ENCODE results near the gene STYK1.
A peak's percentile ranks its signal among the peaks of the same experiment; 100 is the strongest.

Gene STYK1

GRCh38 chr12:10673659-10674384, at the start of gene STYK1:
Gene STYK1, minus strand, starts transcription at chr12:10674052. Its CDS starts 39,434 bp downstream, at chr12:10634618.
- peak; percentile 72 for DNase-seq (ENCODE audit: low spot score)

- DNase-seq (ENCODE audit: low spot score): peak; percentile 42
Measured at GRCh38 chr12:10722905-10723746, 49.3 kb upstream of the STYK1 start, which contains the start of gene YBX3. Gene YBX3, minus strand, starts transcription at chr12:10723323. Its CDS starts 212 bp downstream, at chr12:10723111.

- peak; percentile 44 for DNase-seq (ENCODE audit: low spot score)
Measured at GRCh38 chr12:10722502-10722904, 48.7 kb upstream of the STYK1 start.

- peak; percentile 67 for DNase-seq (ENCODE audit: low spot score)
Measured at GRCh38 chr12:10721651-10722501, 48.0 kb upstream of the STYK1 start.

- no peak for DNase-seq (ENCODE audit: low spot score)
Measured at GRCh38 chr12:10720974-10721650, 47.3 kb upstream of the STYK1 start.

GRCh38 chr12:10719482-10719881, 45.6 kb upstream of the STYK1 start:
- DNase-seq (ENCODE audit: low spot score): no peak

GRCh38 chr12:10718279-10718821, 44.5 kb upstream of the STYK1 start:
- no peak for DNase-seq (ENCODE audit: low spot score)

GRCh38 chr12:10717410-10717809, 43.6 kb upstream of the STYK1 start:
- no peak for DNase-seq (ENCODE audit: low spot score)

GRCh38 chr12:10716704-10717315, 43.0 kb upstream of the STYK1 start:
- no peak for DNase-seq (ENCODE audit: low spot score)

GRCh38 chr12:10716277-10716676, 42.4 kb upstream of the STYK1 start:
- DNase-seq (ENCODE audit: low spot score): no peak

GRCh38 chr12:10715491-10715890, 41.6 kb upstream of the STYK1 start:
- DNase-seq (ENCODE audit: low spot score): no peak

- DNase-seq (ENCODE audit: low spot score): no peak
Measured at GRCh38 chr12:10709808-10710207, 36.0 kb upstream of the STYK1 start.

- DNase-seq (ENCODE audit: low spot score): no peak
Measured at GRCh38 chr12:10708862-10709261, 35.0 kb upstream of the STYK1 start.

- no peak for DNase-seq (ENCODE audit: low spot score)
Measured at GRCh38 chr12:10705655-10706054, 31.8 kb upstream of the STYK1 start.

- no peak for DNase-seq (ENCODE audit: low spot score)
Measured at GRCh38 chr12:10701843-10702242, 28.0 kb upstream of the STYK1 start.

GRCh38 chr12:10701131-10701681, 27.4 kb upstream of the STYK1 start:
- DNase-seq (ENCODE audit: low spot score): peak; percentile 30

- no peak for DNase-seq (ENCODE audit: low spot score)
Measured at GRCh38 chr12:10700581-10700980, 26.7 kb upstream of the STYK1 start.

GRCh38 chr12:10697862-10698261, 24.0 kb upstream of the STYK1 start:
- DNase-seq (ENCODE audit: low spot score): no peak

GRCh38 chr12:10697156-10697555, 23.3 kb upstream of the STYK1 start:
- no peak for DNase-seq (ENCODE audit: low spot score)

GRCh38 chr12:10690906-10691305, 17.1 kb upstream of the STYK1 start:
- no peak for DNase-seq (ENCODE audit: low spot score)

- no peak for DNase-seq (ENCODE audit: low spot score)
Measured at GRCh38 chr12:10689146-10689545, 15.3 kb upstream of the STYK1 start.
